Activated naive CD8-positive, alpha-beta T cell treated with anti-CD3 and anti-CD28 coated beads, Interleukin-2, amount 50 U/mL, for 16 hours (primary cell): ENCODE measurements around the gene TLR4.

ENCODE experiments used
- DNase-seq: peaks from one replicate; pipeline ENCODE4 v3.0.0-alpha.2; 2020; ENCODE audit warnings: low read depth, low spot score

TLR4 gene

GRCh38 chr9:117715411-117715989, 11.3 kb downstream of the TLR4 start:
- no peak for DNase-seq

- no peak for DNase-seq
Measured at GRCh38 chr9:117718085-117718484, 13.9 kb downstream of the TLR4 start.

GRCh38 chr9:117718701-117719100, 14.5 kb downstream of the TLR4 start:
- no peak for DNase-seq

- no peak for DNase-seq
Measured at GRCh38 chr9:117719161-117719920, 15.1 kb downstream of the TLR4 start.

GRCh38 chr9:117720066-117720465, 15.9 kb downstream of the TLR4 start:
- DNase-seq, result no peak

- no peak for DNase-seq
Measured at GRCh38 chr9:117720555-117720954, 16.4 kb downstream of the TLR4 start.

- DNase-seq, result no peak
Measured at GRCh38 chr9:117720987-117721386, 16.8 kb downstream of the TLR4 start.

GRCh38 chr9:117722108-117722761, 18.0 kb downstream of the TLR4 start:
- no peak for DNase-seq

GRCh38 chr9:117723986-117724625, 19.9 kb downstream of the TLR4 start:
- no peak for DNase-seq

GRCh38 chr9:117725426-117725887, 21.3 kb downstream of the TLR4 start:
- no peak for DNase-seq

GRCh38 chr9:117729375-117729774, 25.2 kb downstream of the TLR4 start:
- no peak for DNase-seq

- no peak for DNase-seq
Measured at GRCh38 chr9:117732494-117732893, 28.3 kb downstream of the TLR4 start.

GRCh38 chr9:117733465-117733864, 29.3 kb downstream of the TLR4 start:
- no peak for DNase-seq

- no peak for DNase-seq
Measured at GRCh38 chr9:117734082-117734481, 29.9 kb downstream of the TLR4 start.

GRCh38 chr9:117734523-117735314, 30.5 kb downstream of the TLR4 start:
- no peak for DNase-seq

GRCh38 chr9:117737721-117738226, 33.6 kb downstream of the TLR4 start:
- no peak for DNase-seq

GRCh38 chr9:117739206-117739605, 35.0 kb downstream of the TLR4 start:
- DNase-seq, result no peak

GRCh38 chr9:117739624-117740347, 35.6 kb downstream of the TLR4 start:
- no peak for DNase-seq

- DNase-seq, result no peak
Measured at GRCh38 chr9:117742131-117742530, 37.9 kb downstream of the TLR4 start.

GRCh38 chr9:117744369-117744768, 40.2 kb downstream of the TLR4 start:
- no peak for DNase-seq
